KMS-11 (cell line): ENCODE data around the gene ERC2.

ENCODE experiments used
- H2AFZ ChIP-seq: fragments of 200-600 bp; sonication (generic); 2 replicates; pipeline ENCODE4 v1.6.1; 2016; ENCODE audit warnings: antibody characterized with exemption, mixed run types, low read depth
- H3K27ac ChIP-seq: fragments of 200-600 bp; sonication (generic); 2 replicates; pipeline ENCODE4 v1.6.1; 2016; ENCODE audit warnings: mild to moderate bottlenecking, mixed run types
- H3K27me3 ChIP-seq: fragments of 200-600 bp; sonication (generic); 2 replicates; pipeline ENCODE4 v1.6.1; 2017; ENCODE audit warnings: mild to moderate bottlenecking, low read depth, mixed run types, moderate library complexity; ENCODE audit not compliant: insufficient read depth
- H3K36me3 ChIP-seq: fragments of 200-600 bp; sonication (generic); 2 replicates; pipeline ENCODE4 v1.6.1; 2017; ENCODE audit warnings: mild to moderate bottlenecking, mixed run types; ENCODE audit not compliant: insufficient read depth
- H3K4me1 ChIP-seq: fragments of 200-600 bp; sonication (generic); 2 replicates; pipeline ENCODE4 v1.6.1; 2016; ENCODE audit warnings: mild to moderate bottlenecking, low read depth, mixed run types; ENCODE audit not compliant: poor library complexity, severe bottlenecking
- H3K4me2 ChIP-seq: fragments of 200-600 bp; sonication (generic); 2 replicates; pipeline ENCODE4 v1.7.0; 2016; ENCODE audit warnings: mild to moderate bottlenecking, mixed run types
- H3K4me3 ChIP-seq: fragments of 200-600 bp; sonication (generic); IDR thresholded peaks from 2 replicates; pipeline ENCODE4 v1.6.1; 2017; ENCODE audit warnings: low read depth, low read length, mixed read lengths; ENCODE audit not compliant: insufficient read depth
- H3K79me2 ChIP-seq: fragments of 200-600 bp; sonication (generic); 2 replicates; pipeline ENCODE4 v1.6.1; 2016; ENCODE audit warnings: low read depth, mixed run types; ENCODE audit not compliant: insufficient read depth
- H3K9ac ChIP-seq: fragments of 200-600 bp; sonication (generic); 2 replicates; pipeline ENCODE4 v1.6.1; 2016; ENCODE audit warnings: mild to moderate bottlenecking, mixed run types
- H4K20me1 ChIP-seq: fragments of 200-600 bp; sonication (generic); 2 replicates; pipeline ENCODE4 v1.6.1; 2016; ENCODE audit warnings: mild to moderate bottlenecking, mixed run types; ENCODE audit not compliant: insufficient read depth
- CTCF ChIP-seq: fragments of 200-600 bp; sonication (generic); conservative IDR thresholded peaks from 2 replicates; pipeline ENCODE4 v1.6.1; 2017; ENCODE audit warnings: low read depth, mild to moderate bottlenecking, antibody characterized with exemption, low read length, moderate library complexity, mixed read lengths

Gene ERC2

GRCh38 chr3:56366641-56367162 lies 101.6 kb downstream of the ERC2 start:
- TF ChIP-seq CTCF: no peak
- H3K27ac ChIP-seq: no peak overlapping the region
- no peak overlapping the region for H2AFZ ChIP-seq
- H3K36me3 ChIP-seq: no peaks in the 10 kb centered on the region
- H4K20me1 ChIP-seq: no peaks in the 10 kb centered on the region
- H3K4me1 ChIP-seq: no peaks in the 10 kb centered on the region
- no peak overlapping the region for H3K4me2 ChIP-seq
- no peaks in the 10 kb centered on the region for H3K27me3 ChIP-seq
- no peak overlapping the region for H3K9ac ChIP-seq
- H3K4me3 ChIP-seq: no peak overlapping the region
- no peaks in the 10 kb centered on the region for H3K79me2 ChIP-seq

- no peak overlapping the region for H2AFZ ChIP-seq
- H3K27ac ChIP-seq: no peak overlapping the region
- H3K36me3 ChIP-seq: no peaks in the 10 kb centered on the region
- H3K4me1 ChIP-seq: no peaks in the 10 kb centered on the region
- no peaks in the 10 kb centered on the region for H3K27me3 ChIP-seq
- no peak for TF ChIP-seq CTCF
- no peak overlapping the region for H3K9ac ChIP-seq
- H4K20me1 ChIP-seq: no peaks in the 10 kb centered on the region
- H3K4me2 ChIP-seq: no peak overlapping the region
- no peak overlapping the region for H3K4me3 ChIP-seq
- H3K79me2 ChIP-seq: no peaks in the 10 kb centered on the region
Observed at GRCh38 chr3:56365905-56366640, 102.2 kb downstream of the ERC2 start.

- no peak for TF ChIP-seq CTCF
- H4K20me1 ChIP-seq: no peaks in the 10 kb centered on the region
- no peak overlapping the region for H3K4me2 ChIP-seq
- H3K4me3 ChIP-seq: no peak overlapping the region
- H2AFZ ChIP-seq: no peak overlapping the region
- H3K9ac ChIP-seq: no peak overlapping the region
- H3K27me3 ChIP-seq: no peaks in the 10 kb centered on the region
- H3K4me1 ChIP-seq: no peaks in the 10 kb centered on the region
- H3K79me2 ChIP-seq: no peaks in the 10 kb centered on the region
- H3K36me3 ChIP-seq: no peaks in the 10 kb centered on the region
- H3K27ac ChIP-seq: no peak overlapping the region
Observed at GRCh38 chr3:56364665-56365064, 103.6 kb downstream of the ERC2 start.

GRCh38 chr3:56363720-56364119 lies 104.5 kb downstream of the ERC2 start:
- Histone ChIP-seq H3K9ac (no peak overlapping the region), H3K27ac (no peak overlapping the region), H3K79me2 (no peaks in the 10 kb centered on the region), H3K36me3 (no peaks in the 10 kb centered on the region), H2AFZ (no peak overlapping the region), H4K20me1 (no peaks in the 10 kb centered on the region), H3K4me1 (no peaks in the 10 kb centered on the region), H3K4me2 (no peak overlapping the region), H3K27me3 (no peaks in the 10 kb centered on the region), H3K4me3 (no peak overlapping the region)
- TF ChIP-seq CTCF: no peak
